ENCODE measurements around the gene ZNF8.
"Not testable (repeated sequence)": the region's sequence is repeated elsewhere in the genome, so short reads cannot be mapped to it uniquely, and the experiment has no call there.

ZNF8 gene

GRCh38 chr19:58338336-58338735 is 59.6 kb downstream of the ZNF8 start:
- DNase-seq = no peak

GRCh38 chr19:58338825-58339558 is 60.2 kb downstream of the ZNF8 start:
- no peak for DNase-seq

- DNase-seq = no peak
Observed at GRCh38 chr19:58345558-58345957, 66.8 kb downstream of the ZNF8 start.

GRCh38 chr19:58346961-58347929 is 68.5 kb downstream of the ZNF8 start:
- peak; percentile 77 for DNase-seq

- DNase-seq = not testable (repeated sequence)
Observed at GRCh38 chr19:58348080-58348479, 69.3 kb downstream of the ZNF8 start.

GRCh38 chr19:58349590-58349989 is 70.8 kb downstream of the ZNF8 start:
- DNase-seq = no peak

- no peak for DNase-seq
Observed at GRCh38 chr19:58350001-58350861, 71.5 kb downstream of the ZNF8 start.

GRCh38 chr19:58350871-58351557 is 72.3 kb downstream of the ZNF8 start:
- no peak for DNase-seq

- no peak for DNase-seq
Observed at GRCh38 chr19:58351558-58351878, 72.8 kb downstream of the ZNF8 start.

GRCh38 chr19:58351990-58352755 is 73.4 kb downstream of the ZNF8 start:
- DNase-seq = no peak

All from CD4-positive, alpha-beta T cell treated with Interleukin-12 subunit alpha and Interleukin-12 subunit beta, for 1 hour (primary cell).